Psoas muscle (tissue), 8 donors: ENCODE data around the gene PDE1C. TPM values are rescaled to one million over a fixed set of nuclear protein-coding genes. Genes with fewer than 3 reads are reported as not detected.

Source experiments
- ATAC-seq, 4 donors: fragments of 200-7000 bp; cut with Tn5 transposase; one replicate each; pipeline ENCODE4 v1.9.1; 2020; ENCODE audit warnings: moderate library complexity in 3 of 4, mild to moderate bottlenecking in 2 of 4
- DNase-seq, 2 donors: peaks; one replicate each; pipeline ENCODE4 v3.0.0-alpha.2; 2020
- H3K27ac ChIP-seq: fragments of 200-600 bp; one replicate; pipeline ENCODE4 v1.8.0; 2022
- H3K27me3 ChIP-seq, 3 donors: fragments of 200-600 bp in 1 of 3; one replicate each; pipeline versions ENCODE4 v1.6.1 to v1.8.0; 2013 to 2022; ENCODE audit warnings: low read length in 2 of 3, mild to moderate bottlenecking in 2 of 3, moderate library complexity in 1 of 3; ENCODE audit not compliant: insufficient read depth in 3 of 3
- H3K36me3 ChIP-seq, 2 donors: fragments of 200-600 bp in 1 of 2; one replicate each; pipeline versions ENCODE4 v1.6.1 to v1.8.0; 2013 to 2022; ENCODE audit warnings: low read depth in 1 of 2, mild to moderate bottlenecking in 1 of 2, moderate library complexity in 1 of 2; ENCODE audit not compliant: insufficient read depth in 1 of 2
- H3K4me1 ChIP-seq: fragments of 200-600 bp; one replicate; pipeline ENCODE4 v1.8.0; 2022
- H3K4me3 ChIP-seq: fragments of 200-600 bp; one replicate; pipeline ENCODE4 v1.8.0; 2022; ENCODE audit warnings: mild to moderate bottlenecking
- H3K9me3 ChIP-seq: fragments of 200-600 bp; one replicate; pipeline ENCODE4 v1.8.0; 2022
- CTCF ChIP-seq: fragments of 200-600 bp; IDR thresholded peaks from one replicate; pipeline ENCODE4 v1.8.0; 2022; ENCODE audit warnings: antibody characterized with exemption
- WGBS, 3 donors: extraction: QIAGEN DNeasy Blood & Tissue Kit; methylation state at CpG; one replicate each; pipeline versions ENCODE4 v1.1.6 to v1.1.7; 2013; 5-methylcytosine and 5-hydroxymethylcytosine counted together
- intact Hi-C, 2 donors: fragments of 100-400 bp; cut with DNase I; formaldehyde crosslinking; loops; one replicate each; pipeline versions ENCODE4 v1.11.0 to v1.14.2; 2022
- polyA plus RNA-seq, 3 donors: library from polyadenylated mRNA; stranded (reverse); fragments of 200-250 nt; gene quantifications; one replicate each; pipeline ENCODE4 v1.2.3, GENCODE V29; 2013
- total RNA-seq, 4 donors: library from RNA; stranded (reverse); fragmentation: NEBNext Ultra II Directional in 2 of 4; extraction: Animal tissue kit (Norgen Biotek cat#: 25700) in 2 of 4; gene quantifications; one replicate each; pipeline versions ENCODE4 v1.2.1 to v1.2.4, GENCODE V29; 2021 to 2023
- donor health status: healthy with polysubstance abuse.
- donor health status: DM: no; HTN: no; CAD: no; lungs with moderate emphysema.
- donor health status: Bipolar disorder and iron deficiency.
- donor health status: healthy.
- donor health status: DM: yes; HTN: yes; CAD: no.
- donor health status: DM: no; HTN: no; CAD: no.
- donor health status: DM: no; HTN: no; CAD: no.
- donor health status: DM: yes; HTN: yes; CAD: no.

PDE1C gene
- total and polyA plus RNA-seq, 7 donors: 0.20 to 1.9 (median 0.64) TPM

- Histone ChIP-seq H3K4me1 (no peaks in the 10 kb centered on the region), H3K27me3 (no peaks in the 10 kb centered on the region), H3K36me3 (no peaks in the 10 kb centered on the region), H3K9me3 (no peaks in the 10 kb centered on the region), H3K4me3 (no peak overlapping the region), H3K27ac (no peak overlapping the region)
- DNase-seq (no peak), ATAC-seq (peak in 1 of 4 donors; percentile 26)
- intact Hi-C loops: no loop called here
- 68 to 90% (median 69%) methylated on average over 3 to 4 of the region's 4 CpGs for WGBS, 3 donors
- TF ChIP-seq CTCF: no peak
Observed at GRCh38 chr7:32091608-32092210, 21.5 kb upstream of the PDE1C start.

DNA sequence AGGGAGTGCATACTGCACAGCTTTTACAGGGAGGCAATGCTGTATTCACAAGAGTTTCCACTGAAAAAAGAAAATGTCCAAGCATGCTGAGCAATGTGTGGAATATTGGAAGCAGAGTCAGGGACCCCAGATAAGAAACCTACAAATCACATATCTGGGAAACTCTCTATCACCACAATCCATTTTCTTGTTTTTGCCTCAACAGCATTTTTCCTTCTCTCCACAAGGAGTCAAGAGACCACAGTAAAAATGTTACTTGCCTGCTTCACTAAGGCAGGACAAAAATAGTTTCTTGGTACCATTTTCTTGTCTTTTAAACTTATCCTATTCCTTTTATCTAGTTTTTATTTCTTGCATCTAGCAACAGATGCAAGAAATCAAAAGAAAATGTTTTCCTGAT lies 19.5 kb upstream of the PDE1C start:
- Histone ChIP-seq H3K36me3 (no peaks in the 10 kb centered on the region), H3K27me3 (no peaks in the 10 kb centered on the region), H3K4me1 (no peaks in the 10 kb centered on the region), H3K27ac (no peak overlapping the region), H3K9me3 (no peaks in the 10 kb centered on the region), H3K4me3 (no peak overlapping the region)
- no peak for TF ChIP-seq CTCF
- no peak for ATAC-seq
- intact Hi-C loops: no loop called here
- no peak for DNase-seq

GRCh38 chr7:32089256-32089655 lies 19.0 kb upstream of the PDE1C start:
- no peak for TF ChIP-seq CTCF
- no peaks in the 10 kb centered on the region for H3K36me3 ChIP-seq
- H3K4me3 ChIP-seq: no peak overlapping the region
- H3K27ac ChIP-seq: no peak overlapping the region
- DNase-seq (no peak), ATAC-seq (no peak)
- intact Hi-C loops: no loop called here
- H3K27me3 ChIP-seq: no peaks in the 10 kb centered on the region
- no peaks in the 10 kb centered on the region for H3K9me3 ChIP-seq
- H3K4me1 ChIP-seq: no peaks in the 10 kb centered on the region
- WGBS, 3 donors: 83 to 89% (median 86%) methylated on average over 5 of the region's 5 CpGs

GRCh38 chr7:32088451-32088881 lies 18.3 kb upstream of the PDE1C start:
- H3K4me3 ChIP-seq: no peak overlapping the region
- ATAC-seq (no peak), DNase-seq (no peak)
- H3K36me3 ChIP-seq: no peaks in the 10 kb centered on the region
- 37 to 40% (median 37%) methylated on average over 17 to 18 of the region's 18 CpGs for WGBS, 3 donors
- no peaks in the 10 kb centered on the region for H3K4me1 ChIP-seq
- no peak for TF ChIP-seq CTCF
- no peaks in the 10 kb centered on the region for H3K9me3 ChIP-seq
- no peaks in the 10 kb centered on the region for H3K27me3 ChIP-seq
- no peak overlapping the region for H3K27ac ChIP-seq
- intact Hi-C loops: no loop called here

DNA sequence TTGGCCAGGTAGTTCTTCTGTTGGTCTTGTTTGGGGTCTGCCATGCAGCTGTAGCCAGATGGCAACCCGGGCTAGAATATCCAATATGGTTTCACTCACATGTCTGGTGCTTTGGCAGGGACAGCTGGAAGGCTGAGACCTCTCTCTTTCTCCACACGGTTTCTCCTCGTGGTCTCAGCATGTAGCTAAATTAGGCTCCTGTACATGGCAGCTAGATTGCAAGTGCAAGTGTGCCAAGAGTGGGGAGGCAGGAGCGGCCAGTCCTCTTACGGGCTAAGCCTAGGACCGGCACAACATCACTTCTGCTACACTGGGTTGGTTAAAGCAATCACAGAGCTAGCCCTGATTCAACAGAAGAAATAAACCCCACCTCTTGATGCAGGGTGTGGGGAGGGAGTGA lies 9.3 kb upstream of the PDE1C start:
- intact Hi-C loops: no loop called here
- Histone ChIP-seq H3K9me3 (no peaks in the 10 kb centered on the region), H3K27me3 (no peaks in the 10 kb centered on the region), H3K4me3 (no peak overlapping the region), H3K4me1 (no peaks in the 10 kb centered on the region), H3K36me3 (no peaks in the 10 kb centered on the region), H3K27ac (no peak overlapping the region)
- DNase-seq: no peak
- 35 to 37% (median 36%) methylated on average over 6 of the region's 6 CpGs for WGBS, 3 donors
- ATAC-seq: peak in 3 of 4 donors; percentile 53 to 99 (median 68)
- TF ChIP-seq CTCF: no peak
